Neural cell (in vitro differentiated cells): ENCODE results near the gene VAV3.

Source experiments
- CTCF ChIP-seq: fragments of 450-650 bp; IDR thresholded peaks from 2 replicates; pipeline ENCODE4 v1.5.1; 2014; ENCODE audit warnings: antibody characterized with exemption, mild to moderate bottlenecking, moderate library complexity; ENCODE audit not compliant: poor library complexity, severe bottlenecking
- EP300 ChIP-seq: fragments of 450-650 bp; conservative IDR thresholded peaks from 2 replicates; pipeline ENCODE4 v1.6.1; 2014; ENCODE audit warnings: antibody characterized with exemption, mild to moderate bottlenecking, moderate library complexity; ENCODE audit not compliant: poor library complexity, severe bottlenecking
- MXI1 ChIP-seq: fragments of 450-650 bp; conservative IDR thresholded peaks from 2 replicates; pipeline ENCODE4 v1.6.1; 2014; ENCODE audit warnings: antibody characterized with exemption, mild to moderate bottlenecking; ENCODE audit not compliant: poor library complexity, severe bottlenecking
- POLR2AphosphoS5 ChIP-seq: IDR thresholded peaks from 2 replicates; pipeline ENCODE4 v1.6.1; 2012

GRCh38 chr1:107877092-107877491 lies 87.9 kb downstream of the VAV3 start:
- no peak for TF ChIP-seq MXI1
- TF ChIP-seq CTCF = no peak
- TF ChIP-seq POLR2AphosphoS5 = no peak
- no peak for TF ChIP-seq EP300
